Suprapubic skin (tissue), 4 donors: Measurements from ENCODE around the gene STARD9. TPM values are rescaled to one million over a fixed set of nuclear protein-coding genes. Genes with fewer than 3 reads are reported as not detected.
"Not testable (repeated sequence)": the region's sequence is repeated elsewhere in the genome, so short reads cannot be mapped to it uniquely, and the experiment has no call there.

Experiments
- DNase-seq, 2 donors: peaks; one replicate each; pipeline ENCODE4 v3.0.0-alpha.2; 2019; ENCODE audit warnings: low spot score in 2 of 2
- H3K27ac ChIP-seq: fragments of 200-600 bp; sonication (generic); one replicate; pipeline ENCODE4 v1.5.1; 2019
- H3K27me3 ChIP-seq: fragments of 200-600 bp; sonication (generic); one replicate; pipeline ENCODE4 v1.5.1; 2019
- H3K36me3 ChIP-seq: fragments of 200-600 bp; sonication (generic); one replicate; pipeline ENCODE4 v1.5.1; 2019
- H3K4me1 ChIP-seq: fragments of 200-600 bp; sonication (generic); one replicate; pipeline ENCODE4 v1.5.1; 2019
- H3K4me3 ChIP-seq: fragments of 200-600 bp; sonication (generic); one replicate; pipeline ENCODE4 v1.5.1; 2019; ENCODE audit warnings: mild to moderate bottlenecking
- H3K9me3 ChIP-seq: fragments of 200-600 bp; sonication (generic); one replicate; pipeline ENCODE4 v1.5.1; 2019
- CTCF ChIP-seq, 2 donors: fragments of 200-600 bp in 1 of 2; fragments of 450-650 bp in 1 of 2; sonication (generic) in 1 of 2; IDR thresholded peaks; one replicate each; pipeline ENCODE4 v1.5.1; 2016 to 2019; ENCODE audit warnings: antibody characterized with exemption in 2 of 2, mild to moderate bottlenecking in 1 of 2, moderate library complexity in 1 of 2
- EP300 ChIP-seq: sonication (generic); formaldehyde crosslinking; IDR thresholded peaks from one replicate; pipeline ENCODE4 v1.6.1; 2017; ENCODE audit warnings: antibody characterized with exemption
- POLR2A ChIP-seq, 2 donors: fragments of 450-650 bp; IDR thresholded peaks; one replicate each; pipeline ENCODE4 v1.6.1; 2017; ENCODE audit warnings: antibody characterized with exemption in 2 of 2, mild to moderate bottlenecking in 2 of 2, moderate library complexity in 2 of 2
- POLR2AphosphoS5 ChIP-seq, 3 donors: sonication (generic); formaldehyde crosslinking; IDR thresholded peaks; one replicate each; pipeline ENCODE4 v1.6.1; 2017; ENCODE audit warnings: antibody characterized with exemption in 3 of 3
- WGBS: methylation state at CpG from one replicate; pipeline ENCODE4 v1.1.5; 2018; 5-methylcytosine and 5-hydroxymethylcytosine counted together
- total RNA-seq, 4 donors: library from RNA; depleted of rRNA; stranded (reverse); fragments of >200 nt; gene quantifications; one replicate each; pipeline ENCODE4 v1.1.0, GENCODE V29; 2016

Gene STARD9
- total RNA-seq, 4 donors from 2014 or later = 5.0 to 24.6 (median 7.6) TPM

GRCh38 chr15:42674472-42674871 lies 99.1 kb downstream of the STARD9 start:
- 91% methylated on average over 6 of the region's 6 CpGs for WGBS
- Histone ChIP-seq H3K36me3 (peaks cover 58% of the 10 kb centered on the region), H3K9me3 (no peaks in the 10 kb centered on the region)

DNA sequence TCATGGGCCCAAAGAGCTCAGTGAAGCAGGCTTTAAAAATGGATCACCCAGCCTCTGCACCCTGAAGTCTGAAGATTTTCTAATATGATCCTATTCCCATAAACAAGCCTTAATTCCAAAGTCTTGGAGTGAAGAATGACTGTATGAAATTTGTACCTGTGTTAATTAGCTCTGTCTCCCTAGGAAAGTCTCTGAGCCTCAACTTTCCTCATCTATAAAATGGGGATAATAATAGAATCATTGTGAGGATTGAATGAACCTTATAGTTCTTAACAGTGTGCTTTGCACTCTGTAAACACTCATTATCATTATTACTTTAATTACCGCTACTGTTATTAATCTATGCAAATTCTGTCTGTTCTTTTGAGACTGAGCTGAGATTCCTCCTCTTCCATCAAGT lies 99.6 kb downstream of the STARD9 start:
- 97% methylated on average over 1 of the region's 1 CpG for WGBS
- peaks cover 57% of the 10 kb centered on the region for H3K36me3 ChIP-seq
- peaks cover 8% of the 10 kb centered on the region for H3K4me1 ChIP-seq
- H3K27me3 ChIP-seq = no peaks in the 10 kb centered on the region
- H3K9me3 ChIP-seq = no peaks in the 10 kb centered on the region
- no peak for DNase-seq
- H3K4me3 ChIP-seq = no peak overlapping the region
- H3K27ac ChIP-seq = no peak overlapping the region
- TF ChIP-seq POLR2AphosphoS5 (IDR thresholded peaks at IDR 0.05) = no peak
- no peak for TF ChIP-seq EP300
- no peak for TF ChIP-seq CTCF (IDR thresholded peaks at IDR 0.05)

More at GRCh38 chr15:42674472-42674871, 99.1 kb downstream of the STARD9 start:
- no peak for DNase-seq
- H3K4me1 ChIP-seq = peaks cover 8% of the 10 kb centered on the region
- no peak overlapping the region for H3K4me3 ChIP-seq
- TF ChIP-seq CTCF (IDR thresholded peaks at IDR 0.05) = no peak
- no peak for TF ChIP-seq EP300
- no peak for TF ChIP-seq POLR2AphosphoS5 (IDR thresholded peaks at IDR 0.05)
- no peak overlapping the region for H3K27ac ChIP-seq
- H3K27me3 ChIP-seq = no peaks in the 10 kb centered on the region

DNA sequence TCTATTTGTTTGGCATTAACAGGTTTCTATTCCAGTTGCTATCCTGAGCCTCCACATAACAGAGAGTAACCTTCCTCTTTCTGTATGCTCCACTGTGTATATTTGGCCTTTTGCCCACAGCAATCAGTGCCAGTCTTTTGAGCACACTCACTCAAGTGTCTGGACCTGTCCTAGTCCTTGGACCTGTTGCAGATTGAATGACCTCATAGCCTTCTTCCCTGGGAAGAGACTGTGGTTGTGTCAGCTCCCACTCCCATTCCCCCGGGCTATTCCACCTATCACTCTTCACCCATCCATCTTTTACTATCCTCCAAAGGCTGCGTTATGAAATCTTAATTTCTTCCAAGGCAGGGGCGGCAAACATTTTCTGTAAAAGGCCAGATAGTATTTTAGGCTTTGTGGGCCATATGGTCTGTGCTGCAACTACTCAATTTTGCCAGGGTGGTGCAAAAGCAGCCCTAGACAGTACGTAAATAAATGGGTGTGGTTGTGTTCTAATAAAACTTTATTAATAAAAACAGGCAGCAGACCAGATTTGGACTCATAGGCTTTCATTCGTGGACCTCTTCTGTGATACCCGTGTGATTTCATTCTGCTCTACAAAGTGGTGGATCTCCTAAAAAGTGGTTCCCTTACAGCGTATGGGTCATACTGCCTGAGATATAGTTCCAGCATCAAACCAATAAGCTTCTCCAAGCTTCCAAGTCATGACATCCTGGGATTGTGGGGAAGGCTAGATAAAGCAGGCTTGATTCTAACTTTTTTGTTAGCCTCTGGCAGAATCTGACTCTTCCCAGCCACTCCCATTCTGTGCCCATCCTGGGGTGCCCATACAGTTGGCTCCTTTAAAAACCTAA lies 104.1 kb downstream of the STARD9 start:
- Histone ChIP-seq H3K4me3 (no peak overlapping the region), H3K27ac (no peak overlapping the region), H3K9me3 (no peaks in the 10 kb centered on the region), H3K4me1 (peaks cover 8% of the 10 kb centered on the region), H3K27me3 (no peaks in the 10 kb centered on the region), H3K36me3 (peaks cover 76% of the 10 kb centered on the region)
- WGBS = 66% methylated on average over 7 of the region's 7 CpGs
- no peak for DNase-seq
- TF ChIP-seq EP300 = no peak

- peaks cover 74% of the 10 kb centered on the region for H3K36me3 ChIP-seq
- H3K9me3 ChIP-seq, H3K4me3 ChIP-seq, H3K27me3 ChIP-seq, H3K4me1 ChIP-seq, H3K27ac ChIP-seq, DNase-seq: not testable (repeated sequence)
- WGBS = 85% methylated on average over 5 of the region's 5 CpGs
These were observed 104.7 kb downstream of the STARD9 start for GRCh38 chr15:42680142-42680482.

DNA sequence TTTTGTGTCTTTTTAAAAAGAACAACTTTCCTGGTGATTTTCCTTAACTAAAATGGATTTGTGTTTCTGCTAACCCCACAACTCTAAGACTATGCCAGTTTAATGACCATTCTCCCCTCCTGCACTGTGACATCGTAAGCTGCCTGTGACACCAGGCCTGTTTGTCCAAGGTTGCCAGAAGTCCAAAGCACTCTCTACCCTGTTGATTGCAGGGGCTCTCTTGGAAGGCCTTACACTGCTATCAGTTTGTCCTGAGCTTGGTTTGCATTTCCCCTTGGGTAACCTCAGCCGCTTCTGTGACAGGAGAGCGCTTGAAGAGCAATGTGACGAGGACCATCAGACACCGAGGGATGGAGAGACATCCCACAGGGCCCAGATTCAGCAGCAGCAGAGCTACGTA lies 105.7 kb downstream of the STARD9 start:
- peaks cover 75% of the 10 kb centered on the region for H3K36me3 ChIP-seq
- TF ChIP-seq EP300 = no peak
- TF ChIP-seq POLR2A (IDR thresholded peaks at IDR 0.05) = no peak
- no peak for TF ChIP-seq CTCF (IDR thresholded peaks at IDR 0.05)
- no peak for TF ChIP-seq POLR2AphosphoS5 (IDR thresholded peaks at IDR 0.05)
- no peak overlapping the region for H3K4me3 ChIP-seq

GRCh38 chr15:42686281-42686680 lies 110.9 kb downstream of the STARD9 start:
- TF ChIP-seq EP300 (no peak), CTCF (IDR thresholded peaks at IDR 0.05) (no peak), POLR2AphosphoS5 (IDR thresholded peaks at IDR 0.05) (no peak), POLR2A (IDR thresholded peaks at IDR 0.05) (no peak)
- WGBS = 98% methylated on average over 8 of the region's 8 CpGs
- Histone ChIP-seq H3K4me3 (no peak overlapping the region), H3K27me3 (no peaks in the 10 kb centered on the region), H3K4me1 (no peaks in the 10 kb centered on the region), H3K36me3 (peaks cover 58% of the 10 kb centered on the region), H3K9me3 (no peaks in the 10 kb centered on the region), H3K27ac (no peak overlapping the region)
- no peak for DNase-seq

More for the DNA sequence above, 105.7 kb downstream of the STARD9 start:
- DNase-seq = no peak
- Histone ChIP-seq H3K9me3 (no peaks in the 10 kb centered on the region), H3K27me3 (no peaks in the 10 kb centered on the region), H3K27ac (no peak overlapping the region), H3K4me1 (peaks cover 8% of the 10 kb centered on the region)
- WGBS = 97% methylated on average over 6 of the region's 6 CpGs
